GM21529 (cell line): Measurements from ENCODE around the gene LIM2.
A peak's percentile ranks its signal among the peaks of the same experiment; 100 is the strongest.
"Not testable (repeated sequence)": the region's sequence is repeated elsewhere in the genome, so short reads cannot be mapped to it uniquely, and the experiment has no call there.

ENCODE experiments used
- ATAC-seq: cut with Tn5 transposase; IDR thresholded peaks from one replicate; pipeline ENCODE4 v1.9.1; 2021; ENCODE audit not compliant: unreplicated experiment

LIM2 gene

GRCh38 chr19:51397453-51397852 is 9.7 kb upstream of the LIM2 start:
- ATAC-seq, result not testable (repeated sequence)

DNA sequence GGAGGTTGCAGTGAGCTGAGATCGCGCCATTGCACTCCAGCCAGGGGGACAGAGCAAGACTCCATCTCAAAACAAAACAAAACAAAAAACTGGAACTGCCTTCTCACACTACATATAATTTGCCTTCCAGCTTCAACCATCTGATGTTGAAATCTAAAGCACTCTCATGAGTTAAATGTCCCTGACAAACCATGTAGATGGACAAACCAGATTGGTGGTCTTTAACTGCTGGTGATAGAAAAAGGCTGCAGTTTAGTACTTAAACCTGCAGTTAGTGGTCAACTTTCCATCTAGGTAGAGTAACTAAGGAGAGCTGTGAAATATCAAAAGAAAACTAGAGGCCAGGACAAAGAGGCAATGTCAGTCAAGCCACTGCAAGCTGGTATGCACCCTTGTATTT is 8.4 kb upstream of the LIM2 start:
- no peak for ATAC-seq

DNA sequence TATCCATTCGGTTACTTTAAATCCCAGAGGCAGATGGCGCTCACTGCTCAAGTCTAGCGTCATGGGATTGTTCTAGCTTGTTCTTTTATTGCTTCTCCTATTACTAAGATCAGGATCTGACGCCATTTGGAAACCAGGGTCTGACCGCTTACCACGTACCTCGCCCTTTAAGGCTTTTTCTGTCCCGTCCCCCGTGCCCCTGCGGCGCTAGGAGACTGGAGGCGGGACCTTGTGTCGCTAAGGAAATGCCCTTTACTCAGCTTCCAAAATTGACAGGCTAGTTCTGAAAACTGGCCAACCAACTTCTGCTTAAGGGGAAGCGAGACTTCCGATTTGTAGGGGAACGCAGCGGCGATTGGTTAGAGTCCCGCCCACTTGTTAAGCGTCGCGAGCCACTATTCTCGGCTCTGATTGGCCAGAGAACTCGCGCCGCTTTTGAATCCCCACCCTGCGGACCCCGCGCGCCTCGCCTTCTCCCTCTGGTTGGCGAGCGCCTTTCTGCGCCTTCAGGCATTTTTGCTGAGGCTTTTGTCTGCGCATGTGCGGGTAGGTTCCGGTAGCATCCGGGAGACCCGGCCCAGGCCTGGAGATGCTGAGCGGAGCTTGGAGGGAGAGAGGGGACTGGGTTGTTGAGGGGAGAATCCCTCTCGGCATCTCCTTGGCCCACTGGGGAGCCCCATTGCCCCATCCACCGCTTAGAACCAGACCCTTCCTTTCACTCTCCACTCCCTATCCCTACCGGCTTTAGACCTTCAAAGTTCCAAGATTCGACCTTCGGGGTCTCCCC is 6.5 kb upstream of the LIM2 start:
- ATAC-seq, result peak; percentile 81

DNA sequence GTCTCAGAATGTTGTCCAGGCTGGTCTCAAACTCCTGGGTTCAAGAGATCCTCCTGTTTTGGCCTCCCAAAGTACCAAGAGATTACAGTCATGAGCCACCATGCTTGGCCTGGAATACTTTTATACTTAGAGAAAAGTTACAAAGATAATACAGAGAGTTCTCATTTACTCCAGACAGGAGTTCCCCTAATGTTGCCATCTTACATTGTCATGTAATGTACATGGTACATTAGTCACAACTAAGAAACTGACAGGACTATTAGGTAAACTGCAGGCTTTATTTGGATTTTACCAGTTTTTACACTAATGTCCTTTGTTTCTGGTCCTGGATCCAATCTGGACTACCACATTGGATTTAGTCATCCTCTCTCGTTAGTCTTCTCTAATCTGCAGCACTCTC is 4.9 kb upstream of the LIM2 start:
- no peak for ATAC-seq

DNA sequence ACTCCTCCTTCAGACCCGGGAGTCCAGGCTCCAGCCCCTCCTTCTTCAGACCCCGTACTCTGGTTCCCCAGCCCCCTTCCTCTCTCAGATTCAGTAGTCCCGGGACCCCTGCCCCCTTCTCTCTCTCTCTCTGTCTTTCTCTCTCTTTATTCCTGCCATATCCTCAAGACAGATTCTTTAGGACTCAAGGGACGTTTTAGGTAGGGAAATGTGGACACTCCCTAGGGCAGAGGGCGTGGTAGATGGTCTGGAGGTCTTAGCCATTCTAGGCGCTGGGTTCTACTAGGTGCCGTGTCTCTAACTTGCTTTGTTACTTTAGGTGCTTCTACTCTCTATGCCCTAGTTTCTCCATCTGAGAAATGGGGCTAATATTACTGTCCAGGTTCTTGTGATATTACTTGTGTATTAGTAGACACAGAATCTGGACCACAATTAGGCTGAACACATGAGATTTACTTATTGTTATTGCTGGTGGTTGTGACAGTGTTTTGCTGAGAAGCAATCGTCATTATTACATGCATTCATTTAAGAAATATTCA is 3.4 kb upstream of the LIM2 start:
- ATAC-seq, result no peak

GRCh38 chr19:51389143-51389542 is 1.4 kb upstream of the LIM2 start:
- no peak for ATAC-seq

GRCh38 chr19:51386882-51387520 is 773 bp downstream of the LIM2 start:
- ATAC-seq, result no peak

GRCh38 chr19:51382004-51382403 is 5.8 kb downstream of the LIM2 start:
- no peak for ATAC-seq

DNA sequence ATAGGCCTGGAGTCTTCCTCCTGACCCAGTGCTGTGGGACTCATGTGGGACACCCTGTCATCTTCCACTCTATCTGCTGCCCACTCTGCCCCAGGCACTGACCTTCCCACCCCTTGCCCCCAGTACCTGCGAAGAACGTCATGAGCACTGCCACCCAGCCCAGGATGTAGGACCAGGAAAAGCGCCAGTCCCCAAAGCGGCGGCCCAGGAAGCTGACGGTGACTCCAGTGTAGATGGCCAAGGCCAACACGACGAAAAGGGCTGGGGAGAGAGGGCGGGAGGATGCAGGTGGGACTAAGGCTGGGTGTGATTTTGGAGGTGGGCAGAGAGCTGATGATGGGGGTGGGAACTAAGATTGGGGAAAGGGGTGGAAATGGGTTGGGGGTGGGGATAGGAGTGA is 7.4 kb downstream of the LIM2 start:
- no peak for ATAC-seq

- no peak for ATAC-seq
Measured at GRCh38 chr19:51377422-51377821, 10.4 kb downstream of the LIM2 start.

- ATAC-seq, result no peak
Measured at GRCh38 chr19:51375504-51376221, 12.1 kb downstream of the LIM2 start.

DNA sequence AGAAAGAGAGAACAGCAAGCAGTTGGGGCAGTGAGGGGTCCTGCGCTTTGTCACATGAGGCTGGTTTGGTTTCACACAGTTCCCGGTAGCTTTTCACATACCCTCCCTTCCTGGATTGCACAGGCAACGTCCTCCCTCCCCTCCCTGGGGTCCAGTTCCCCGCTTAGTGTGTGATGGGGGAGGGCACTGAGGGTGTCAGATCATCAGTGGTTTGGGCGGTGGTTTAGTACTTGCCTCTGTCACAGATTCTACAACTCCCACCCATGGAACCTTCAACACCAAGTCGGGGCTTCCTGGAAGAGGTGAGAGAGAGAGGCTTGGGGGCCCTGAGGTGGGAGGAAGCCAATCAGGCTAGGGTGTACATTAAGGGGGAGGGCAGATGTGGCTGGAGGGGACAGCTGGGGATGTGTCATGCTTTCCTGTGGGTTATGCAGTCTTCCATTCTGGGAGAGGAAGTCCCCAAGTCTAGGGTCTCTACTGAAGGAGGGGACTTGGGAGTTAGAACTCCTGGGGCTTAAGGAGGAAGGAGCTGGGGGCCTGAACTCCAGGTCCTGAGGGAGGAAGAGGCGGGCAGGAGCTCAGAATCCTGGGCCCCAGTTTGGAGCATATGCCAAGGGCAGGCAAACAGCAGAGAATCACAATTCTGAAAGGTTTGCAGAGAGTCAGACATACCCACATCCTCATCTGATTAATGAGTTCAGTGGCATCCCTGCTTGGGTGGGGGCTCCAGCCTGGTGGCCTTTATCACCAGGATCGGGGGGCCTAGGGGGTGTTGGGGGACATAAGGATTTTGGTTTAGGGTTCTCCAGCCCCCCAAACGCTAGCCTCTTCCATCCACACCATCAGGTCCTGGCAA is 14.9 kb downstream of the LIM2 start, which contains the start of gene NKG7:
Gene NKG7, minus strand, starts transcription at position 6 of the 856 bp plus-strand sequence. CDS start 119 bp downstream, outside the sequence.
- ATAC-seq, result no peak

DNA sequence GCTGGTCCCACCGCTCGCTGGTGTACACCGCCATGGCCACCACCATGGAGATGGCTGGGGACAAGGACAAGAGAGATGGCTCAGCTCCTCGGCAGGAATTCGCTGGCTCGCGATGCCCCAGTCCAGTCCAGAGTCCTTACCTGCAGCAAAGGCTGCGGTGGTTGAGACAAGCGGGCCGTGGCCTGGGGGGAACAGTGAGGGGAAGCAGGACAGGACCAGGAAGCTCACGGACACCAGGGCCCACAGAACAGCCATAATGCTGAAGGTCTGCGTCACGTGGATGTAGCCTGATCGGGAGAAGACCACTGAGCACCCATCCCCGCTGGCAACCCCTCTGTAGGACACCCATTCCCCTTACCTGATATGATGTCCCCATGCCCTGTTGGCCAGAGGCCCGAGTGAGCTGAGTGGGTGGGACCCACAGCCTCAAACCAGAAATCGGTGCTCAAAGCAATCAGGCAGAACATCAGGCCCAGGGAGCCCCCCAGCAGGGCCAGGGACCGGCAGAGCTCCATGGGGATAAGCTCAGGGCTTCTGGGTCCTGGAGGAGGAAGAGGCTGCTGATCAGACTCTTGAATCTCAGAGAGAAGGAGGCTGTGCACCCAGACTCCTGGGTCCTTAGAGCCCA is 15.6 kb downstream of the LIM2 start:
- ATAC-seq, result no peak

GRCh38 chr19:51371186-51371690 is 16.5 kb downstream of the LIM2 start:
- no peak for ATAC-seq

DNA sequence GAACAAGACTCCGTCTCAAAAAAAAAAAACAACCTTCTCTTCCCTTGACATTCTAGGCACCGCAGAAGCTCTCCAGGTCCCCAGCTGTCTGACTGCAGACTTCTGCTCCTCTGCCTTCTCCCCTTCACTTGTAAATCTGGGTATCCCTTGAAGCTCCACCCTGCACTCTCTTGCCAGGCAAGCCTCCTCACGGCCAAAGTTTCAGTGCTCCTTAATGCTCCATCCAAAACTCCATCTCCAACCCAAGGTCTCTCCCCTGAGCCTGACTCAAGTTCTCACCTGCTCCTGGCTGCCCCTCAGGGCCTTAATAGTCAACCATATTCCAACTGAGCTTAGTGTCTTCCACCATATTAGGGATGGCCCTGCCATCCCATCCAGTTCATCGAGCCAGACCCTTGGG is 17.5 kb downstream of the LIM2 start:
- no peak for ATAC-seq

GRCh38 chr19:51368366-51369282 is 19.1 kb downstream of the LIM2 start, which contains the start of gene CLDND2:
Gene CLDND2 (minus strand): TSS chr19:51369003. CDS start chr19:51368577, 426 bp downstream.
- no peak for ATAC-seq

GRCh38 chr19:51367565-51368365 is 20.0 kb downstream of the LIM2 start:
- ATAC-seq, result peak; percentile 77

- ATAC-seq, result no peak
Measured at GRCh38 chr19:51367255-51367564, 20.6 kb downstream of the LIM2 start.
